ENCODE data around the gene MEX3B. TPM values are rescaled to one million over a fixed set of nuclear protein-coding genes. Genes with fewer than 3 reads are reported as not detected.

Gene MEX3B
- total and polyA plus RNA-seq, 7 donors, result 0.23 to 5.8 (median 3.5) TPM

DNA sequence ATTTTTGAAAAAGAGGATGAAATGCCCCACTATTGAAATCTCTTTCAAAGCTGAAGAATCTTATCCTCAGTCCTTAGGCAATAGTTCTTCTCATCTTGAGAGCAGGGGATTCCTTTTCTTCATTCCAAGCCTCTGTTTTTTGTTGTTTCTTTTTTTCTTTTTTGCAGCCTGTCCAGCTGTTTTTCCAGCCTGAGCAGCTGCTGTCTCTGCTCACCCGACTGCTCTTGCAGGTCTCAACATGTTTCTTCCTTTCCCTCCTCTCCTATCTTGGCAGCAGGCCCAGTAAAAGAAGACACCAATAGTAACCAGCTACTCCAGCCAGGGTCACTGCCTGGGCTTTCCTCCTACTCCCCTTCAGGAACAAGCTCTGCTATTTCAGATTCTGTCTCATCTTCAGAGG lies 23.8 kb downstream of the MEX3B start:
- Histone ChIP-seq H3K4me3 (no peak overlapping the region), H3K9me3 (no peaks in the 10 kb centered on the region), H3K27me3 (no peaks in the 10 kb centered on the region), H3K27ac (no peak overlapping the region), H3K36me3 (no peaks in the 10 kb centered on the region), H3K4me1 (no peaks in the 10 kb centered on the region)
- WGBS, 2 donors, result 0 to 15% methylated on average over 1 of the region's 1 CpG
- no peak for TF ChIP-seq POLR2AphosphoS5 (IDR thresholded peaks at IDR 0.05)
- no peak for TF ChIP-seq POLR2A (IDR thresholded peaks at IDR 0.05)
- TF ChIP-seq EP300 (IDR thresholded peaks at IDR 0.05), result no peak
- TF ChIP-seq, protein P1, sequence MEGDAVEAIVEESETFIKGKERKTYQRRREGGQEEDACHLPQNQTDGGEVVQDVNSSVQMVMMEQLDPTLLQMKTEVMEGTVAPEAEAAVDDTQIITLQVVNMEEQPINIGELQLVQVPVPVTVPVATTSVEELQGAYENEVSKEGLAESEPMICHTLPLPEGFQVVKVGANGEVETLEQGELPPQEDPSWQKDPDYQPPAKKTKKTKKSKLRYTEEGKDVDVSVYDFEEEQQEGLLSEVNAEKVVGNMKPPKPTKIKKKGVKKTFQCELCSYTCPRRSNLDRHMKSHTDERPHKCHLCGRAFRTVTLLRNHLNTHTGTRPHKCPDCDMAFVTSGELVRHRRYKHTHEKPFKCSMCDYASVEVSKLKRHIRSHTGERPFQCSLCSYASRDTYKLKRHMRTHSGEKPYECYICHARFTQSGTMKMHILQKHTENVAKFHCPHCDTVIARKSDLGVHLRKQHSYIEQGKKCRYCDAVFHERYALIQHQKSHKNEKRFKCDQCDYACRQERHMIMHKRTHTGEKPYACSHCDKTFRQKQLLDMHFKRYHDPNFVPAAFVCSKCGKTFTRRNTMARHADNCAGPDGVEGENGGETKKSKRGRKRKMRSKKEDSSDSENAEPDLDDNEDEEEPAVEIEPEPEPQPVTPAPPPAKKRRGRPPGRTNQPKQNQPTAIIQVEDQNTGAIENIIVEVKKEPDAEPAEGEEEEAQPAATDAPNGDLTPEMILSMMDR (IDR thresholded peaks at IDR 0.05), result no peak
- DNase-seq, result peak; percentile 71
- intact Hi-C loops (cut with DNase I), result no loop called here

DNA sequence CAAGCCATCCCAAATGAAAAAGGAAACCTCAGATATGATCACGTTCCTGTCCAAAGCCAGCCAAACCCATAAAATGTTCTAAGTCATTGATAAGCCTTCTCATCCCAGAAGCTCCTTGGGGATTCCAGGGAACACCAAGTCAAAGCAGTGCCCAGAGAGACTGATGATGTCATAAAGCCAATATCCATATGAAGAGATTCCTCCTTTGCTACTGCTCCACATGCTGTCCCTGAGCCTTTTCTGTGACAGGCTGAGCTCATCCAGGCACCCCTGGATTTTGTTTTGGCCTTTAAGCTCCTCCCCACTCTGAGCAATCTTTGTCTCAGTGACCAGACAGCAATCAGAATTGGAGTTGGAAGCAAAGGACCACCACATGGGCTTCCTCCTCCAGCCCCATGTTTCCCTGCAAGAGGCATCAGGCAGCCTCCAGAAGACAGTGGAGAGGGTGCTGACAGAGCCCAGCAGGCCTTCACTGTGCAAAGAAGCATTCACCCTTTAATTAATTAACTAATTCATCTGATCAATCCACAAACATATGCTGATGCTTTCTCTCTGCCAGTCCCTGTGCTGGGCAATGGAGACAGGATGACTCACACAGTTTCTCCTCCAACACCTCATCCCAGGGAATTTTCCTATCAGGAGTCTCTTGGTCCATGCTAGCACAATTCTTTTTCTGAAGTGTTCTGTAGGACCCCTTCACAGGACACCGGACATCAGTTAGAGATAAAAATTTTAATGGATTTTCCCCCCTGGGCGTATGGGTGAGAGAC lies 25.0 kb downstream of the MEX3B start:
- no peaks in the 10 kb centered on the region for H3K36me3 ChIP-seq
- TF ChIP-seq, protein P1 (IDR thresholded peaks at IDR 0.05), result no peak
- no peak for TF ChIP-seq POLR2A (IDR thresholded peaks at IDR 0.05)
- TF ChIP-seq POLR2AphosphoS5 (IDR thresholded peaks at IDR 0.05), result no peak
- TF ChIP-seq EP300 (IDR thresholded peaks at IDR 0.05), result no peak
- WGBS, 2 donors, result 82 to 92% methylated on average over 3 of the region's 3 CpGs
- no peaks in the 10 kb centered on the region for H3K9me3 ChIP-seq
- DNase-seq, result no peak
- H3K4me3 ChIP-seq, result no peak overlapping the region
- H3K4me1 ChIP-seq, result no peaks in the 10 kb centered on the region
- intact Hi-C loops (cut with DNase I), result no loop called here
- H3K27ac ChIP-seq, result no peak overlapping the region
- H3K27me3 ChIP-seq, result no peaks in the 10 kb centered on the region

DNA sequence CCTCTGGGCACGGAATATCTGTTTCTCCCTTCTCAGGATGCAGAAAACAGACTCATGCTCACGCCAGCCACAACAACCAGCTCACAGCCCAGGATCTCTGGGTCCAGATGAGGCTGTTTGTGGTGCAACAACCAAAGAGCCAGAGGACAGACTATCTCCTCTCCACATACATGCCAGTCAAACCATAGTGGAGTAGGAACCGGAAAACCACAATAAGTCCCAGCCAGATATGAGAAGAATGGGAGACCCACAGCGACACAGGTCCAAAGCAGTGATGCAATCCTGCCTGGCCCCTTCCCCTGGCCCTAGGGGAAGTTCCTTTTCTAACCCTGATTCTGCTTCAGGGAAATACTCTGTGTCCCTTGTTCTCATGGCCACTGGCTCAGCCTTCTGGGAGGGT lies 27.6 kb downstream of the MEX3B start:
- intact Hi-C loops (cut with DNase I), result no loop called here
- Histone ChIP-seq H3K9me3 (no peaks in the 10 kb centered on the region), H3K36me3 (no peaks in the 10 kb centered on the region), H3K4me1 (no peaks in the 10 kb centered on the region), H3K27ac (no peak overlapping the region), H3K27me3 (no peaks in the 10 kb centered on the region), H3K4me3 (no peak overlapping the region)
- no peak for DNase-seq
- 47 to 76% methylated on average over 4 of the region's 4 CpGs for WGBS, 2 donors
- TF ChIP-seq EP300 (IDR thresholded peaks at IDR 0.05), result no peak
- TF ChIP-seq, protein P1 (IDR thresholded peaks at IDR 0.05), result no peak
- no peak for TF ChIP-seq POLR2A (IDR thresholded peaks at IDR 0.05)
- TF ChIP-seq POLR2AphosphoS5 (IDR thresholded peaks at IDR 0.05), result no peak

DNA sequence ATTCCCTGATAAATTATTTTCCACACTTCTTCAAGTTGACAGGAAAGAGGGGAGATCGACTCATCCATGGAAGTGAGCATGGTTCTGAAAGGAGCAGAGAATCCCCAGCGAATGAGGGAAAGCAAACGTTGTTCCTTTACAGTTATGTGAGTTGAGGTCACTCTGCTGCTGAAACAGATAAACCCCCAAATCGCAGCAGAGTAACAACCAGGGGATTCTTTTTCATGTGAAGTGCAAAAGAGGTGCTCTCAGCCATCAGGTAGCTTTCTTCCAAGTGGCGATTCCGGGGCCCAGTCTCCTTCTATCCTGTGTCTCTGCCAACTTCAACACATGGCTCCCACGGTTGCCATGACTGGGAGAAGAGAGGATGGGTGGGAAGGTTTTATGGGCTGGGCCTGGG lies 28.2 kb downstream of the MEX3B start:
- no peaks in the 10 kb centered on the region for H3K36me3 ChIP-seq
- H3K4me3 ChIP-seq, result no peak overlapping the region
- 71 to 79% methylated on average over 7 of the region's 7 CpGs for WGBS, 2 donors
- TF ChIP-seq, protein P1 (IDR thresholded peaks at IDR 0.05), result no peak
- TF ChIP-seq EP300 (IDR thresholded peaks at IDR 0.05) (no peak), POLR2A (IDR thresholded peaks at IDR 0.05) (no peak), POLR2AphosphoS5 (IDR thresholded peaks at IDR 0.05) (no peak)
- H3K27me3 ChIP-seq, result no peaks in the 10 kb centered on the region
- H3K4me1 ChIP-seq, result no peaks in the 10 kb centered on the region
- intact Hi-C loops (cut with DNase I), result no loop called here
- H3K9me3 ChIP-seq, result no peaks in the 10 kb centered on the region
- DNase-seq, result no peak
- no peak overlapping the region for H3K27ac ChIP-seq

DNA sequence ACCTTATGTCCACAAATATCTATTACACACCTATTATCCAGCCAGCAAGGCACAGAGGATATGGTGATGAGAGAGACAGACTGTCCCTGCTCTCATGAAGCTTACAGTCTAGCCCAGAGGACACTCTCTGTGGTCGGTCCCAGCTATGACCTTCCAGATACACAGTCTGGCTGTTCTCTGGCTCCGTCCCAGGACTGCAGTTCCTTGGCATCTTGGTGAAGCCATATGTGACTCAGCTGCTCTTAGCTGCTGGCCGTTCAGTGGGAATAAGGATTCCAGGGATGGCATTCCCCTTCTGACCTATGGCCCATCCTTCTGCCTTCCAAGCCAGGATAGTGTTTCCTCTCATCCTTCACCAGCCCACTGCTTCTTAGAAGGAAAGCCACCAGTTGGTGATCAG lies 30.8 kb downstream of the MEX3B start:
- TF ChIP-seq EP300 (IDR thresholded peaks at IDR 0.05), result no peak
- no peak for TF ChIP-seq POLR2AphosphoS5 (IDR thresholded peaks at IDR 0.05)
- TF ChIP-seq POLR2A (IDR thresholded peaks at IDR 0.05), result no peak
- TF ChIP-seq, protein P1 (IDR thresholded peaks at IDR 0.05), result no peak
- 76 to 84% methylated on average over 3 of the region's 3 CpGs for WGBS, 2 donors
- intact Hi-C loops (cut with DNase I), result no loop called here

More for the DNA sequence above, 30.8 kb downstream of the MEX3B start:
- Histone ChIP-seq H3K4me3 (no peak overlapping the region), H3K27ac (no peak overlapping the region), H3K27me3 (no peaks in the 10 kb centered on the region), H3K9me3 (no peaks in the 10 kb centered on the region), H3K4me1 (no peaks in the 10 kb centered on the region), H3K36me3 (no peaks in the 10 kb centered on the region)
- DNase-seq, result no peak
